HG03457 (cell line): ENCODE data around the gene PLEKHB2.
A peak's percentile ranks its signal among the peaks of the same experiment; 100 is the strongest.
"Not testable (repeated sequence)": the region's sequence is repeated elsewhere in the genome, so short reads cannot be mapped to it uniquely, and the experiment has no call there.

ENCODE experiments used
- ATAC-seq: cut with Tn5 transposase; IDR thresholded peaks from one replicate; pipeline ENCODE4 v1.9.1; 2021; ENCODE audit warnings: moderate number of reproducible peaks; ENCODE audit not compliant: unreplicated experiment

Gene PLEKHB2

GRCh38 chr2:131105156-131105949 lies at the start of gene PLEKHB2:
Gene PLEKHB2 (plus strand): TSS chr2:131105336. CDS start chr2:131120942, 15,606 bp downstream.
- peak; percentile 59 for ATAC-seq

- no peak for ATAC-seq
Observed at GRCh38 chr2:131056204-131056931, 48.8 kb upstream of the PLEKHB2 start.

- ATAC-seq: no peak
Observed at GRCh38 chr2:131056932-131057287, 48.2 kb upstream of the PLEKHB2 start.

- no peak for ATAC-seq
Observed at GRCh38 chr2:131058214-131058843, 46.8 kb upstream of the PLEKHB2 start.

- ATAC-seq: no peak
Observed at GRCh38 chr2:131058920-131059319, 46.2 kb upstream of the PLEKHB2 start.

- no peak for ATAC-seq
Observed at GRCh38 chr2:131063501-131064283, 41.4 kb upstream of the PLEKHB2 start.

GRCh38 chr2:131064589-131065512 lies 40.3 kb upstream of the PLEKHB2 start:
- no peak for ATAC-seq

- no peak for ATAC-seq
Observed at GRCh38 chr2:131067465-131068125, 37.5 kb upstream of the PLEKHB2 start.

- not testable (repeated sequence) for ATAC-seq
Observed at GRCh38 chr2:131068172-131068571, 37.0 kb upstream of the PLEKHB2 start.

GRCh38 chr2:131075578-131075977 lies 29.6 kb upstream of the PLEKHB2 start:
- ATAC-seq: not testable (repeated sequence)

- ATAC-seq: no peak
Observed at GRCh38 chr2:131076707-131077106, 28.4 kb upstream of the PLEKHB2 start.

GRCh38 chr2:131077182-131077846 lies 27.8 kb upstream of the PLEKHB2 start:
- ATAC-seq: no peak

- ATAC-seq: no peak
Observed at GRCh38 chr2:131077966-131078365, 27.2 kb upstream of the PLEKHB2 start.

GRCh38 chr2:131079931-131080330 lies 25.2 kb upstream of the PLEKHB2 start:
- ATAC-seq: not testable (repeated sequence)

- ATAC-seq: no peak
Observed at GRCh38 chr2:131081190-131081589, 23.9 kb upstream of the PLEKHB2 start.

- no peak for ATAC-seq
Observed at GRCh38 chr2:131085646-131086045, 19.5 kb upstream of the PLEKHB2 start.

GRCh38 chr2:131092458-131093005 lies 12.6 kb upstream of the PLEKHB2 start:
- no peak for ATAC-seq

GRCh38 chr2:131093006-131093695 lies 12.0 kb upstream of the PLEKHB2 start, which contains the start of gene FAM168B:
Gene FAM168B (minus strand): TSS chr2:131093460. CDS start chr2:131082646, 10,814 bp downstream.
- peak; percentile 80 for ATAC-seq
